H1 (cell line): ENCODE results near the gene HLA-DOB. TPM values are rescaled to one million over a fixed set of nuclear protein-coding genes. Genes with fewer than 3 reads are reported as not detected.
A peak's percentile ranks its signal among the peaks of the same experiment; 100 is the strongest.

Experiments used
- CTCF ChIA-PET: fragments of 300-600 bp; sonication (Branson Sonifier 250); formaldehyde crosslinking; loops from one replicate; lab custom pipeline; 2021; ENCODE audit not compliant: partially characterized antibody; lab: Charles Lee
- POLR2A ChIA-PET: fragments of 300-600 bp; sonication (Branson Sonifier 250); formaldehyde crosslinking; loops from one replicate; lab custom pipeline; 2021; ENCODE audit warnings: inconsistent platforms; ENCODE audit not compliant: partially characterized antibody; lab: Charles Lee
- DNase-seq, 2 experiments: peaks; one replicate each; pipeline versions ENCODE4 v3.0.0 to v3.0.0-alpha.2; 2010 to 2022; ENCODE audit warnings: low spot score in 2 of 2, low read depth in 1 of 2, mixed read lengths in 1 of 2
- FAIRE-seq: peaks from 2 replicates; lab custom pipeline; 2011; peaks lifted over from hg19 to GRCh38; lab: Jason Lieb, UNC
- H2AFZ ChIP-seq: 2 replicates; pipeline ENCODE4 v1.8.1; 2012; ENCODE audit warnings: low read length, inconsistent platforms
- H2AK5ac ChIP-seq: 2 replicates; pipeline ENCODE4 v1.6.1; 2013; ENCODE audit warnings: low read depth, low read length
- H2BK120ac ChIP-seq: replicated peaks from 2 replicates; pipeline ENCODE3; 2013; ENCODE audit warnings: low read depth, low read length, inconsistent platforms
- H2BK12ac ChIP-seq: 2 replicates; pipeline ENCODE4 v1.6.1; 2013; ENCODE audit warnings: low read depth, low read length
- H2BK15ac ChIP-seq: 2 replicates; pipeline ENCODE4 v1.6.1; 2013; ENCODE audit warnings: low read length
- H2BK20ac ChIP-seq: 2 replicates; pipeline ENCODE4 v1.6.1; 2013; ENCODE audit warnings: low read length
- H2BK5ac ChIP-seq: 2 replicates; pipeline ENCODE4 v1.6.1; 2013; ENCODE audit warnings: low read depth, low read length
- H3K14ac ChIP-seq: 2 replicates; pipeline ENCODE4 v1.6.1; 2013; ENCODE audit warnings: inconsistent platforms; ENCODE audit not compliant: insufficient read length
- H3K18ac ChIP-seq: 2 replicates; pipeline ENCODE4 v1.6.1; 2013; ENCODE audit warnings: low read length; ENCODE audit errors: extremely low read depth
- H3K23ac ChIP-seq: 2 replicates; pipeline ENCODE4 v1.6.1; 2013; ENCODE audit warnings: inconsistent platforms; ENCODE audit not compliant: insufficient read length
- H3K23me2 ChIP-seq: 2 replicates; pipeline ENCODE4 v1.6.1; 2013; ENCODE audit warnings: low read depth, low read length
- H3K27ac ChIP-seq: 2 replicates; pipeline ENCODE4 v1.6.1; 2011; ENCODE audit warnings: low read depth, low read length, inconsistent platforms
- H3K27me3 ChIP-seq, 4 experiments: replicated peaks in 1 of 4; 1 replicate in 1 of 4; 2 replicates in 3 of 4; pipeline versions ENCODE4 v1.6.1 to v1.8.1; 2011 to 2013; ENCODE audit warnings: low read length in 3 of 4, mild to moderate bottlenecking in 3 of 4, inconsistent platforms in 2 of 4, mixed read lengths in 2 of 4, moderate library complexity in 1 of 4; ENCODE audit not compliant: control insufficient read depth in 3 of 4, insufficient read depth in 3 of 4; ENCODE audit errors: extremely low read depth in 1 of 4
- H3K36me3 ChIP-seq, 4 experiments: 2 replicates each; pipeline versions ENCODE4 v1.6.1 to v1.8.1; 2011 to 2013; ENCODE audit warnings: mild to moderate bottlenecking in 4 of 4, low read length in 3 of 4, moderate library complexity in 2 of 4, control low read depth in 1 of 4, inconsistent platforms in 1 of 4; ENCODE audit not compliant: insufficient read depth in 4 of 4, control insufficient read depth in 2 of 4
- H3K4ac ChIP-seq: replicated peaks from 2 replicates; pipeline ENCODE3; 2013; ENCODE audit warnings: low read length, low read depth, mixed read lengths, inconsistent platforms; ENCODE audit not compliant: insufficient read length
- H3K4me1 ChIP-seq, 4 experiments: replicated peaks in 1 of 4; 1 replicate in 1 of 4; 2 replicates in 3 of 4; pipeline versions ENCODE4 v1.6.1 to v1.8.1; 2011 to 2013; ENCODE audit warnings: low read length in 3 of 4, inconsistent platforms in 2 of 4, mixed read lengths in 1 of 4; ENCODE audit not compliant: insufficient read depth in 4 of 4, control insufficient read depth in 3 of 4
- H3K4me2 ChIP-seq, 2 experiments: 2 replicates each; pipeline versions ENCODE4 v1.6.1 to v1.8.1; 2011 to 2013; ENCODE audit warnings: low read depth in 2 of 2, low read length in 2 of 2, control low read depth in 1 of 2, inconsistent platforms in 1 of 2, mild to moderate bottlenecking in 1 of 2; ENCODE audit not compliant: insufficient read depth in 1 of 2
- H3K4me3 ChIP-seq, 4 experiments: fragments of 200-600, 300-600 bp in 1 of 4; sonication (generic), shearing (Covaris generic), sonication (Bioruptor Twin) in 1 of 4; 2 replicates each; pipeline versions ENCODE4 v1.5.1 to v1.8.1; 2011 to 2016; ENCODE audit warnings: low read length in 4 of 4, low read depth in 3 of 4, control low read depth in 2 of 4, inconsistent platforms in 2 of 4, mild to moderate bottlenecking in 2 of 4, mixed read lengths in 1 of 4, moderate library complexity in 1 of 4; ENCODE audit not compliant: insufficient read depth in 2 of 4; ENCODE audit errors: extremely low read depth in 1 of 4
- H3K56ac ChIP-seq: replicated peaks from 2 replicates; pipeline ENCODE3; 2013; ENCODE audit warnings: low read depth, mild to moderate bottlenecking, mixed read lengths, low read length, inconsistent platforms; ENCODE audit not compliant: insufficient read length
- H3K79me1 ChIP-seq: 2 replicates; pipeline ENCODE4 v1.6.1; 2013; ENCODE audit warnings: low read depth, low read length, control low read depth
- H3K79me2 ChIP-seq, 2 experiments: 2 replicates each; pipeline versions ENCODE4 v1.6.1 to v1.8.1; 2012 to 2013; ENCODE audit warnings: low read length in 2 of 2, mild to moderate bottlenecking in 2 of 2, inconsistent platforms in 1 of 2; ENCODE audit not compliant: insufficient read depth in 2 of 2, control insufficient read depth in 1 of 2
- H3K9ac ChIP-seq, 4 experiments: replicated peaks in 1 of 4; 1 replicate in 1 of 4; 2 replicates in 3 of 4; pipeline versions ENCODE4 v1.6.1 to v1.8.1; 2011 to 2013; ENCODE audit warnings: low read depth in 3 of 4, low read length in 3 of 4, control low read depth in 2 of 4, mild to moderate bottlenecking in 2 of 4, moderate library complexity in 2 of 4, inconsistent platforms in 1 of 4; ENCODE audit errors: extremely low read depth in 1 of 4
- H3K9me3 ChIP-seq, 2 experiments: 2 replicates each; pipeline versions ENCODE4 v1.6.1 to v1.8.1; 2012 to 2013; ENCODE audit warnings: mild to moderate bottlenecking in 2 of 2, moderate library complexity in 2 of 2, control low read depth in 1 of 2, inconsistent platforms in 1 of 2, low read depth in 1 of 2, low read length in 1 of 2, mixed read lengths in 1 of 2; ENCODE audit not compliant: insufficient read depth in 2 of 2
- H4K20me1 ChIP-seq, 2 experiments: replicated peaks in 1 of 2; 2 replicates each; pipeline versions ENCODE3 to v1.8.1; 2011 to 2013; ENCODE audit warnings: inconsistent platforms in 2 of 2, low read length in 2 of 2, mild to moderate bottlenecking in 1 of 2; ENCODE audit not compliant: insufficient read depth in 2 of 2, control insufficient read depth in 1 of 2
- H4K5ac ChIP-seq: 2 replicates; pipeline ENCODE4 v1.6.1; 2013; ENCODE audit warnings: low read length, low read depth, mixed read lengths, inconsistent platforms; ENCODE audit not compliant: insufficient read length
- H4K8ac ChIP-seq: 2 replicates; pipeline ENCODE4 v1.8.0; 2013; ENCODE audit warnings: mild to moderate bottlenecking, moderate library complexity, low read length, inconsistent platforms; ENCODE audit not compliant: insufficient read depth; ENCODE audit errors: extremely low read depth
- H4K91ac ChIP-seq: replicated peaks from 2 replicates; pipeline ENCODE3; 2013; ENCODE audit warnings: low read length, mixed read lengths, inconsistent platforms; ENCODE audit not compliant: insufficient read length
- EZH2 ChIP-seq: fragments of 200-600 bp; sonication (generic); IDR thresholded peaks from 2 replicates; pipeline ENCODE4 v1.7.1; 2012; ENCODE audit warnings: low read depth, mild to moderate bottlenecking, moderate library complexity, low read length, inconsistent platforms; ENCODE audit not compliant: severe bottlenecking
- JUN ChIP-seq: IDR thresholded peaks from 2 replicates; pipeline ENCODE4 v1.6.1; 2011; ENCODE audit warnings: low read depth, mild to moderate bottlenecking, improper control_type of control experiment, low read length
- KDM4A ChIP-seq: IDR thresholded peaks from one replicate; pipeline ENCODE4 v1.7.1; 2012; ENCODE audit warnings: low read depth, mild to moderate bottlenecking, moderate library complexity, low read length, inconsistent platforms; ENCODE audit not compliant: severe bottlenecking
- POLR2A ChIP-seq, 2 experiments: IDR thresholded peaks; 1 replicate in 1 of 2; 2 replicates in 1 of 2; pipeline ENCODE4 v1.6.1; 2011; ENCODE audit warnings: low read depth in 2 of 2, low read length in 2 of 2, mild to moderate bottlenecking in 2 of 2; ENCODE audit errors: control extremely low read depth in 1 of 2
- POU5F1 ChIP-seq: IDR thresholded peaks from 2 replicates; pipeline ENCODE4 v1.6.1; 2011; ENCODE audit warnings: low read depth, mild to moderate bottlenecking, low read length, moderate library complexity
- SIRT6 ChIP-seq: IDR thresholded peaks from one replicate; pipeline ENCODE4 v1.7.1; 2012; ENCODE audit warnings: low read length, inconsistent platforms
- SUZ12 ChIP-seq: fragments of 200-600 bp; sonication (generic); IDR thresholded peaks from 2 replicates; pipeline ENCODE4 v1.6.1; 2012; ENCODE audit warnings: mild to moderate bottlenecking, inconsistent platforms, low read length, moderate library complexity, mixed read lengths
- TAF1 ChIP-seq: IDR thresholded peaks from 2 replicates; pipeline ENCODE4 v1.6.1; 2011; ENCODE audit warnings: mild to moderate bottlenecking, low read depth, low read length
- TCF12 ChIP-seq: IDR thresholded peaks from 2 replicates; pipeline ENCODE4 v1.6.1; 2011; ENCODE audit warnings: low read depth, mild to moderate bottlenecking, low read length
- TEAD4 ChIP-seq: IDR thresholded peaks from 2 replicates; pipeline ENCODE4 v1.6.1; 2012; ENCODE audit warnings: low read depth, low read length, inconsistent platforms, mixed read lengths
- WGBS, 2 experiments: shearing (Covaris generic) in 1 of 2; methylation state at CpG; one replicate each; pipeline versions ENCODE4 v1.1.6 to v1.1.7; 2013 to 2015; ENCODE audit warnings: low lambda C conversion rate in 2 of 2, mixed read lengths in 2 of 2, inconsistent platforms in 1 of 2, low coverage in 1 of 2, missing lambda C conversion rate in 1 of 2; ENCODE audit not compliant: insufficient replicate concordance in 2 of 2, insufficient coverage in 1 of 2, insufficient read length in 1 of 2; ENCODE audit errors: extremely low coverage in 1 of 2, missing lambda C conversion rate in 1 of 2; 5-methylcytosine and 5-hydroxymethylcytosine counted together
- polyA plus RNA-seq, 7 experiments: library from polyadenylated mRNA; depleted of rRNA in 3 of 7; stranded (reverse) in 5 of 7; unstranded in 2 of 7; fragments of >200 nt in 5 of 7; fragments of 200-250 nt in 2 of 7; gene quantifications; 1 replicate in 5 of 7; 2 replicates in 1 of 7; 4 replicates in 1 of 7; pipeline versions ENCODE4 v1.2.1 to v1.2.3, GENCODE V29; 2011 to 2013; ENCODE audit warnings: missing spikeins in 2 of 7, mixed read lengths in 2 of 7
- total RNA-seq: library from RNA; stranded (reverse); fragmentation: NEBNext Ultra II Directional; extraction: Animal tissue kit (Norgen Biotek cat#: 25700); gene quantifications from 2 replicates; pipeline ENCODE4 v1.2.1, GENCODE V29; 2021
- TF ChIP-seq, protein P1 (sequence below): IDR thresholded peaks from 2 replicates; pipeline ENCODE4 v1.6.1; 2012; ENCODE audit warnings: inconsistent platforms

HLA-DOB gene
- total and polyA plus RNA-seq, 2 of the 8 experiments (the other 6 are each of a cell fraction or from before 2014, with no cell fraction given) = 0.35 TPM; not detected in 1

DNA sequence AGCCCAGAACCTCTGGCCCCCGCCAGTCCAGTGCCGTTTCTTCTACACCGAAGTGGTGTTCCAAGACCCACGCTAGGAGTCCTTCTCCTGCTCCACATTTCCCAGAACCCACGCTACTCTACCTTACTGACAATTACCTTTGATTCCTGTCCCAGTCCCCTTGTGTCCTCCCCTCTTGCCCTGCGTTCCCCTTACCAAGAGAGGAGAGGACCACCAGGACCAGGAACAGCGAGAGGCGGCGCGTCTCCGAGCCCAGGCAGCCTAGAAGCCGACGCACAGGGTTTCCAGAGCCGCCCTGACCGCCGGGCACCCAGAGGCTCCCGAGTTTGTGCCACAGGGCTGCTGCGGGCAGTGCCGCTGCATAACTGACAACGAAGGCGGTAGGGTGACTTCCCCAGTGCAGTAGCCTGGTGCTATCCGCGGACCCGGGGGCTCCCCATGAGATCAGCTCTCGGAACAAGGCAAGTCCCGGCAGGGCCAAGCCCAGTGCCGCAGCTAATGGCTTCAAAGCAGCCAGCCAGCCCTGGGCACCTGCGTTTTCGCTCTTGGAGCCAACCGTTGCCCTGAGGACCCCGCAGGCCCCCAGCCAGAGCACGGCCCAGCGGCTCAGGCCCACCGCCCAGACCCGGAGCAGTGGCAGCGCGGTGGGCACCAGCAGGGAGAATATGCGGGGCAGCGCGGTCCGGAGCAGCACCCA, 36.2 kb upstream of the HLA-DOB start:
- H3K4ac ChIP-seq = peak overlapping the region; percentile 33
- H3K9me3 ChIP-seq = no peaks in the 10 kb centered on the region
- ChIA-PET CTCF (interaction anchor here (0.6 to 19.9 kb wide), 8 partner anchors 11 to 415 kb away, joined by 3 to 402 read pairs (median 5); partner anchors contain the start of genes HLA-DMA, PSMB8 and TAP2), POLR2A (interaction anchor here (1.5 to 4.0 kb wide), 4 partner anchors 8 to 118 kb away, joined by 4 to 49 read pairs (median 10); partner anchors contain the start of genes BRD2 and TAP2)
- H3K14ac ChIP-seq = no peak overlapping the region
- peak overlapping the region; percentile 26 for H4K91ac ChIP-seq
- H2AK5ac ChIP-seq = no peak overlapping the region
- H3K4me3 ChIP-seq = peak overlapping the region; percentile 59 to 77 (median 76)
- peak overlapping the region; percentile 98; the same call in 1 of the 2 replicates for H2AFZ ChIP-seq
- H3K27me3 ChIP-seq = peaks cover 6 to 41% (median 36%) of the 10 kb centered on the region in 4 experiments
- no peaks in the 10 kb centered on the region for H3K79me2 ChIP-seq
- peak overlapping the region; percentile 43; the same call in 1 of the 2 replicates for H4K8ac ChIP-seq
- H2BK120ac ChIP-seq = no peak overlapping the region
- peak overlapping the region; percentile 21 for H4K5ac ChIP-seq
- DNase-seq (peak in 1 of 2 experiments; percentile 73), FAIRE-seq (no peak)
- H4K20me1 ChIP-seq = no peaks in the 10 kb centered on the region
- H3K18ac ChIP-seq = no peak overlapping the region; the same call in 1 of the 2 replicates
- H3K27ac ChIP-seq = no peak overlapping the region
- H3K79me1 ChIP-seq = no peaks in the 10 kb centered on the region
- peak overlapping the region in 3 of 4 experiments; percentile 49 to 61 (median 54); a peak in 4 of 7 replicates for H3K9ac ChIP-seq
- no peak overlapping the region for H2BK12ac ChIP-seq
- H3K23me2 ChIP-seq = peaks cover 13% of the 10 kb centered on the region
- H3K4me2 ChIP-seq = peak overlapping the region; percentile 98 to 99
- H3K36me3 ChIP-seq = peaks cover 0 to 4% (median 0%) of the 10 kb centered on the region in 4 experiments; a peak in 1 of 8 replicates
- 4% methylated on average over 36 of the region's 41 CpGs; no CpG with 5 or more reads in 1 of the 2 experiments for WGBS, 2 experiments
- peak overlapping the region; percentile 89; the same call in 1 of the 2 replicates for H2BK15ac ChIP-seq
- TF ChIP-seq TEAD4 = no peak
- TF ChIP-seq POLR2A (IDR thresholded peaks at IDR 0.05; ENCODE audit: control extremely low read depth in 1 of 2, low read depth in 2 of 2, low read length in 2 of 2) = no peak
- peak; percentile 63 for TF ChIP-seq SUZ12
- no peak for TF ChIP-seq JUN
- TF ChIP-seq, protein P1, sequence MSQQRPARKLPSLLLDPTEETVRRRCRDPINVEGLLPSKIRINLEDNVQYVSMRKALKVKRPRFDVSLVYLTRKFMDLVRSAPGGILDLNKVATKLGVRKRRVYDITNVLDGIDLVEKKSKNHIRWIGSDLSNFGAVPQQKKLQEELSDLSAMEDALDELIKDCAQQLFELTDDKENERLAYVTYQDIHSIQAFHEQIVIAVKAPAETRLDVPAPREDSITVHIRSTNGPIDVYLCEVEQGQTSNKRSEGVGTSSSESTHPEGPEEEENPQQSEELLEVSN = no peak
- TF ChIP-seq TAF1 = 0 out of 2 replicates have a peak, but pooled peaks have one; percentile 1
- TF ChIP-seq EZH2 = peak; percentile 53
- TF ChIP-seq SIRT6 = no peak
- TF ChIP-seq TCF12 = no peak
- TF ChIP-seq POU5F1 = no peak
- peak; percentile 75 for TF ChIP-seq KDM4A
- H3K23ac ChIP-seq = no peak overlapping the region
- peak overlapping the region; percentile 25 for H3K56ac ChIP-seq
- no peak overlapping the region for H2BK20ac ChIP-seq
- H2BK5ac ChIP-seq = no peak overlapping the region
- H3K4me1 ChIP-seq = peaks cover 0 to 4% (median 1%) of the 10 kb centered on the region in 4 experiments; a peak in 4 of 7 replicates
